Nephron progenitor cell (in vitro differentiated cells): ENCODE measurements around the gene BANF1.
A peak's percentile ranks its signal among the peaks of the same experiment; 100 is the strongest.

ENCODE experiments used
- DNase-seq: peaks from one replicate; pipeline ENCODE4 v3.0.0; 2021
- H3K27ac Mint-ChIP-seq: 2 replicates; pipeline ENCODE4 v1.8.0; 2021; ENCODE audit warnings: mild to moderate bottlenecking, moderate library complexity, mixed read lengths
- H3K27me3 Mint-ChIP-seq: 2 replicates; pipeline ENCODE4 v1.8.0; 2021; ENCODE audit warnings: mild to moderate bottlenecking, low read depth, mixed read lengths; ENCODE audit not compliant: poor library complexity
- H3K36me3 Mint-ChIP-seq: 2 replicates; pipeline ENCODE4 v1.8.0; 2021; ENCODE audit warnings: low read depth, mixed read lengths
- H3K4me1 Mint-ChIP-seq: 2 replicates; pipeline ENCODE4 v1.8.0; 2021; ENCODE audit warnings: mixed read lengths
- H3K4me3 Mint-ChIP-seq: 2 replicates; pipeline ENCODE4 v1.8.0; 2021; ENCODE audit warnings: mild to moderate bottlenecking, moderate library complexity, mixed read lengths
- H3K9me3 Mint-ChIP-seq: 2 replicates; pipeline ENCODE4 v1.8.0; 2021; ENCODE audit warnings: mild to moderate bottlenecking, moderate library complexity, mixed read lengths
- TF ChIP-seq, protein P1 (sequence below): fragments of 200-600 bp; sonication (generic); IDR thresholded peaks from 2 replicates; pipeline ENCODE4 v1.5.0; 2021; ENCODE audit warnings: antibody characterized with exemption

Gene BANF1

DNA sequence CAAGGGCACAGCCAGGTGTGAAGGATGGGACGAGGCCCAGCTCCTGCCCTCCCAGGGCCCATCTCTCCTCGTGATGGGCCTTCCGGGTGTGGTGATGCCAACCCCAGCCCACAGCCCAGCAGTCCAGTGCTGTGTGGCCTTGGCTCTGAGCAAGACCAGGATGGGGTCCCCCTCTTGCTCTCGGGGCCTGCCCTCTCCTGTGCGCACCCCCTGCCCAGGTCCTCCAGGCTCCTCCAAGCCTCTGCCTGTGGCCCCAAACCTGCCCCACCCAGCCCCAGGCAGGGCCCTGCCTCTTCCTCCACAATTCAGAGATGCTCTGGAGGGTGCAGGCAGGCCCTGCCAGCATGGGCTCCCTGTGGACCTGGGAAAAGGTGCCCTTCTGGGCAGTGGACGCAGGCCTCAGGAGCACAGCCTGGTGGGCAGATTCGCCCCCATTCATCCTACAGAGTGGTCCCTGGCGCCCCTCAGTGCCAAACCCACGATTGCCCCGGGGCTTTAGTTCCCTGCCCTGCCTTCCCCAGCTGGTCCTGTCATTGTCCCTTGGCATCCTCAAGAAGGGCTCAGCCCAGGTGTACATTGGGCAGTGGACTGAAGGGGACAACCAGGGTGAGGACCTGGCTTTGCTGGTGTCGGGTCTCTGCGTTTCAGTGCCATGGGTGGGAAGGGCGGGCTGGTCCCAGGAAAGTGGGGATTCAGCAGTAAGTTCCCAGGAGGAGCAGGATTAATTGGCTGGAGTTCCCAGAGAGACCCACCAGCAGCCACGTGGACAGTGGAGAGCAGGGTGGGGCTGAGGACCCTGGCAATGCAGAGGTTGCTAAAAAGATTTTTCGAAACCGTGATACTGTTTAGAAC, 20.1 kb upstream of the BANF1 start:
- DNase-seq, result no peak
- H3K27ac Mint-ChIP-seq, result no peak overlapping the region
- no peaks in the 10 kb centered on the region for H3K27me3 Mint-ChIP-seq
- H3K4me1 Mint-ChIP-seq, result no peaks in the 10 kb centered on the region
- peaks cover 11% of the 10 kb centered on the region for H3K36me3 Mint-ChIP-seq
- H3K4me3 Mint-ChIP-seq, result no peak overlapping the region
- TF ChIP-seq, protein P1, sequence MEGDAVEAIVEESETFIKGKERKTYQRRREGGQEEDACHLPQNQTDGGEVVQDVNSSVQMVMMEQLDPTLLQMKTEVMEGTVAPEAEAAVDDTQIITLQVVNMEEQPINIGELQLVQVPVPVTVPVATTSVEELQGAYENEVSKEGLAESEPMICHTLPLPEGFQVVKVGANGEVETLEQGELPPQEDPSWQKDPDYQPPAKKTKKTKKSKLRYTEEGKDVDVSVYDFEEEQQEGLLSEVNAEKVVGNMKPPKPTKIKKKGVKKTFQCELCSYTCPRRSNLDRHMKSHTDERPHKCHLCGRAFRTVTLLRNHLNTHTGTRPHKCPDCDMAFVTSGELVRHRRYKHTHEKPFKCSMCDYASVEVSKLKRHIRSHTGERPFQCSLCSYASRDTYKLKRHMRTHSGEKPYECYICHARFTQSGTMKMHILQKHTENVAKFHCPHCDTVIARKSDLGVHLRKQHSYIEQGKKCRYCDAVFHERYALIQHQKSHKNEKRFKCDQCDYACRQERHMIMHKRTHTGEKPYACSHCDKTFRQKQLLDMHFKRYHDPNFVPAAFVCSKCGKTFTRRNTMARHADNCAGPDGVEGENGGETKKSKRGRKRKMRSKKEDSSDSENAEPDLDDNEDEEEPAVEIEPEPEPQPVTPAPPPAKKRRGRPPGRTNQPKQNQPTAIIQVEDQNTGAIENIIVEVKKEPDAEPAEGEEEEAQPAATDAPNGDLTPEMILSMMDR, result no peak
- H3K9me3 Mint-ChIP-seq, result no peaks in the 10 kb centered on the region

DNA sequence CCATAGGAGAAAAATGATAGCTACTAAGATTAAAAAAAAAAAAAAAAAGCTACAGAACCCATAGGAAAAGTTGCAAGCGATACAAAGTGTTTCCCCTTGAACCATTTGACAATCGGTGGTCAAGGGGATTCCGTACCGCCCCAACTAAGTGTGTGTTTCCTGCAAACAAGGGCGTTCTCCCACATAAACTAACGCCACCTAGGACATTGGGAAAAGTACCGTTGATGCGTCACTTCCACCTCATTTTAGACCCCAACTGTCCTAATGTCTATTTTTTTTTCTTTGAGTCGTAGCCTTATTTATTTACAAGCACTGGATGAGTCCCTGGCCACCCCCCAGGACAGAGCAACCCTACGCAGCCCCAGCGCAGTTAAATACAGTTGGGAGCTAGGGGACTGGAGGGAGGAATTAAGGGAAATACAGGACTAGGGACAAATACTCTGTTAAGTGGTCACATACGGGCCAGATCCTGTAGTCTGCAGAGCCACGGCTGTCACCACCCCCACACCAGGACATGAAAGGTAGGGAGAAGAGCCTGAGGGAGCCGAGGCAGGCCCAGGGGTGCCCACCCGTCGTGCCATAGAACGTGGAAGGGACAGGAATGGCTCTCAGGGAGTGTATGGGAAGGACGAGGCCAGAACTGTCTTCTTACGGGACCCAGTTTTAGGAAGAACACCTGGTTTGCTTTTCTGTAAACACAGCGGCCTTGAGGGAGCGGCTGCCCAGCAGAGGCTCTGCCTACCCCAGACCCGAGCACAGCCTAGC, 19.3 kb upstream of the BANF1 start:
- Mint-ChIP-seq H3K36me3 (peaks cover 11% of the 10 kb centered on the region), H3K27me3 (no peaks in the 10 kb centered on the region)

DNA sequence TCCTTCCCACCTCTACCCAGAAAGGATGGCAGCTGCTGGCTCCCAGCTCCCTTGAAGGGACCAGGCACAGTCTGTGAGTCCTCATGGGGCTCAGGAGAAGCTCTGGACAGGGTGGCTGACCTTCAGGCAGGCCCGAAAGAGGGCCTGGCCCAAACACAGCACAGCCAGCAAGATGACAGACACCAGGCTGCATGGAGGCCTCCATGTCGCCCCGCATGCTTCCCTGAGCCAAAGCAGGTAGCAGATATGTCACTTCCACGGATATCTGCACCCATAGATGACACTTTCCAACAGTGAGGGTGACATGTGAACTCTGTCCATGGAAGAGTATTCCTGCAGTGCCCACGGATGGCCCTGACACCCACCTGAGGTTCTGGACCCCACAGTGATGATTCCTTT, 18.7 kb upstream of the BANF1 start:
- DNase-seq, result no peak
- no peaks in the 10 kb centered on the region for H3K4me1 Mint-ChIP-seq
- TF ChIP-seq, protein P1, result no peak
- H3K27ac Mint-ChIP-seq, result no peak overlapping the region
- no peaks in the 10 kb centered on the region for H3K9me3 Mint-ChIP-seq
- H3K36me3 Mint-ChIP-seq, result peaks cover 11% of the 10 kb centered on the region
- no peaks in the 10 kb centered on the region for H3K27me3 Mint-ChIP-seq
- no peak overlapping the region for H3K4me3 Mint-ChIP-seq

More for the DNA sequence above, 19.3 kb upstream of the BANF1 start:
- Mint-ChIP-seq H3K9me3 (no peaks in the 10 kb centered on the region), H3K27ac (no peak overlapping the region), H3K4me1 (no peaks in the 10 kb centered on the region), H3K4me3 (no peak overlapping the region)
- no peak for DNase-seq
- TF ChIP-seq, protein P1, result no peak

DNA sequence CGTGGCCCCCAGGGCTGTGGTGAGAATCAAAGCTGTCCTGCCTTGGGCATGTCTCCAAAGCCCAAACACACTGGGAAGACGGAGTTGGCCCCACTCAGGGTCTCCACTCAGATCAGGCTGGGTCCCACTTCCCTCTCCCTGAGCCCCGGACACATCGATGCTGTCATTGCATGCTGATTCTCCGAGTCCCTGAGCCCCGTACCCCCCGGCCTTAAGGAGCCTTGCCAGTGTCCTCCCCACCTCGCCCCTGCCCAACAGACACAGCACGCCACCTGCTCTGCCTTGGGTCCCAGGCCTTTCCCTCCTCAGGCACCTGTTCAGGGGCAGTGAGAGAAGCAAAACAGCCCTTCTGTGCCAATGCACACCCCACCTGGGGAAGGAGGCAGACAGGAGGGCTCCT, 15.0 kb upstream of the BANF1 start:
- H3K27me3 Mint-ChIP-seq, result no peaks in the 10 kb centered on the region
- peaks cover 5% of the 10 kb centered on the region for H3K36me3 Mint-ChIP-seq
- no peak overlapping the region for H3K4me3 Mint-ChIP-seq
- TF ChIP-seq, protein P1, result no peak
- no peak overlapping the region for H3K27ac Mint-ChIP-seq
- DNase-seq, result no peak
- no peaks in the 10 kb centered on the region for H3K9me3 Mint-ChIP-seq
- H3K4me1 Mint-ChIP-seq, result no peaks in the 10 kb centered on the region

DNA sequence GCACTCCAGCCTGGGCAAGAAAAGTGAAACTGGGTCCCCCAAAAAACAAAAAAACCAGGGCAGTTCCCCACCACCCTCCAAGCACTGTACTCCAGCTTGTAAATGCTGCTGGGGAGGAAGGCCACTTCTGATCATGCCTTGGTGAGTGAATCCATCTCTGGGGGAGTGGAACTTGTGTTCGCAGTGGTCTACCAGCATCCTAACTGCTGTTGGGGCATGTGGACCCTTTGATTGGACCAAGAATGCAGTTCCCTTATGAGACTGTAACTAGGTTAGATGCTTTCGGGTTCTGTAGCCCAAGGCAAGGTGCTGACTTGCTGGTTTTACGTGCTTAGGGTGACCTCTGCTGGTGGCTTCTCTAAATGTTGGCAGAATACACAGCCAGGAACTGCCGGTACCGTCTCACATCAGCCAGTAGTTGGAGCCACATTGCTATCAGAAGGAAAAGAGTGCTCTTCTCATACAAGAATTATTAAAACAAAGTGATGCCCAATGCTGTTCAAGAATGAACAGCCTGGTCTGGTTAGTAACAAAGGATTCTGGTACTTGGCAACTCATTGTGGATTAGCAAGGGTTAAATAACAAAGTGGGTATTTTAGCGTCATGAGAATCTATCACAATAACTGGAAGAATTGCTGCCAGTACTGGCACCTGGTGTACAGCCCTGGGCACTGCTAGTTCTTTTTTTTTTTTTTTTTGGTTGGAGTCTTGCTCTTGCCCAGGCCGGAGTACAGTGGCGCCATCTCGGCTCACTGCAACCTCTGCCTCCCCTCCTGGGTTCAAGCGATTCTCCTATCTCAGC, 13.3 kb upstream of the BANF1 start:
- H3K36me3 Mint-ChIP-seq, result peaks cover 5% of the 10 kb centered on the region
- TF ChIP-seq, protein P1, result peak; percentile 91
- peaks cover 5% of the 10 kb centered on the region for H3K4me1 Mint-ChIP-seq
- H3K27ac Mint-ChIP-seq, result no peak overlapping the region
- DNase-seq, result peak; percentile 88
- H3K4me3 Mint-ChIP-seq, result no peak overlapping the region
- no peaks in the 10 kb centered on the region for H3K27me3 Mint-ChIP-seq
- H3K9me3 Mint-ChIP-seq, result no peaks in the 10 kb centered on the region
